ENCODE data around the gene ATXN7L3.
A peak's percentile ranks its signal among the peaks of the same experiment; 100 is the strongest.

The ATXN7L3 gene

DNA sequence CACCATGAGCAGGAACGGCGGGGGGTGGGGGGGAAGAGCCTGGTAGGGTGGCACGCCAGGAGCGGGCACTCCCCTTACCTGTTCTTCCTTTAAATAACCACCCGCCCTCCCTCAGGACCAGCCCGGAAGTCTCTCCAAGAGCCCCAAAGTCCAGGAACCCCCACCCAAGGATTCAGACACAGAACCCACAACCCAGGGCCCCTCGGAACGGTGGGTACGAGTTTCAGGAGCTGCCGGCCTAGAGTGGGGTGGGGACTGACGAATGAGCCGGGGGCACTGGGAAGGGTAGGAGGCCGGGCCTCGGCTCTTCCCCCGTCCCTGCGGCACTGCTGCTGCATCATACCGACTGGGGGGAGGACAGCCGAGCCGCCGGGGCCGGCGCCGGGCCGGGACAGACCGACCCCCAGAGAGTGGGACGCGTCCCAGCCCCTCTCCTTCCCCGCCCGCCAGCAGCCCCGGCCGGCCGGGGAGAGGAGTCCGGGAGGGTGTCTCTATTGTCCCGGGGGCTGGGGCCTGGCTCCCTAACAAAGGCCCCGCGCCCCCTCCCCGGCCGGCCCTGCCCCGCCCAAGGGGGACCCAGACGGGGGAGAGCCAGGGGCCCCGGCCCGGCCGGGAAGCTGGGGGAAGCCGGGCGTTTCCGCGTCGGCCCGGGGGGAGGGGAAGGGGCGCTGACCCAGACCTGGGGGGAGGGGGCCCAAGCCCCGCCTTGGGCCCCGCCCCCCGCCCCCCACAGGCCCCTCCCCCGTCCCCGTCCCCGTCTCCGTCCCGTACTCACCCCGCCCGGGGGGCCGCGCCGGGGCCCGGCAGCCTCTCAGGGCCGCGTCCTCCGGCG, 747 bp downstream of the ATXN7L3 start:
- DNase-seq: peak; percentile 64

DNA sequence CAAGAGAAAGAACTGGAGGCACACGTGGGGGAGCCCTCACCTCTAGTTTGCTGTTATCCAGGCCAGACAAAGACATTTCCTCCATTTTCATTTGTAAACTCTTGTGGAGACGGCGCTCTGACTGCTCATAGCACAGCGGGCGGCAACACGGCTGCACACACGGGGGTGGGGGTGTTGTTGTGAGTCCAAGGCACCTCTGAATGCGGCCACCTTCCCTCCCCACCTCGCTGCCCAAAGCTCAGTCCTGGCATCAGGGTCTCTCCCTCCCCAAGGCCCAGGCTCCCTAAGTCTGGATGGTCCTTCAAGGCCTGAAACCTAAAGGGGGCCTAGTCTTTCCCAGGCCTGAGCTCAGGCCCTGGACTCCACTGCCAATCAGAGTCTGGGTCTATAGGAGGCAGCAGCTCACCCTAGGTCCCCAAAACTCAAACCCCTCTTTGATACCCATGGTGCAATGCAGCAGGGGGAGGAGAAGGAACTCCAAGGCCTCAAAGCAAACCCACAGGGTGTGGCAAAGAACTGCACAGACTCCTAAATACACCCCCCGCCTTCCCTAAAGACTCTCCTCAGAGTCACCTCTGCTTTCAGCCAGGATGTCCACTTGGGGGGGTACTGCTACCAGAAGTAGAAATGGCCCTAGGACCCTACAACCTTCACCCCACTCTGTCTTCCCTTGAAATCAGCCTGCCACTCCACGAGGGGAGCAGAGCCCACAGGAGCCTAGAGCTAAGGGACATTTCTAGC, 1.5 kb downstream of the ATXN7L3 start:
- DNase-seq: peak; percentile 63

DNA sequence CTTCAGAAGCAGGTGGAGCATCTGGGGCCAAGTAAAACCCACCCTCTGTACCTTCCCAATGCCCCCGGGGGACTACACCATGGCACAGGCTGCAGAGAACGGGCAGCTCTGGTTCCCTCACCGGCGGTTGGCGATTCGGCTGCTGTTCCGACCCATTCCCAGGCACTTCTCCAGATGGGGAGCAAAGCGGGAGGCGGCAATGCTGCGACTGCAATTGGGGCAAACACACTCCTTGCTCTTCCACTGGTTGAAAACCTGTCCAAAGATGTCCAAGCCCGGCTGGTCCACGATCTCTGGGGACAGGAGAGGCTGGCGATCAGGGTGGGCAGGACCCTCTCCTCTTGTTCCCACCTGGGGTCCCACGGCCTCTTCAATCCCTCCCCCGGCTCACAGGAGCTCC, 2.6 kb downstream of the ATXN7L3 start:
- no peak for DNase-seq

- DNase-seq: no peak
Observed at GRCh38 chr17:44193326-44194084, 6.2 kb downstream of the ATXN7L3 start.

DNA sequence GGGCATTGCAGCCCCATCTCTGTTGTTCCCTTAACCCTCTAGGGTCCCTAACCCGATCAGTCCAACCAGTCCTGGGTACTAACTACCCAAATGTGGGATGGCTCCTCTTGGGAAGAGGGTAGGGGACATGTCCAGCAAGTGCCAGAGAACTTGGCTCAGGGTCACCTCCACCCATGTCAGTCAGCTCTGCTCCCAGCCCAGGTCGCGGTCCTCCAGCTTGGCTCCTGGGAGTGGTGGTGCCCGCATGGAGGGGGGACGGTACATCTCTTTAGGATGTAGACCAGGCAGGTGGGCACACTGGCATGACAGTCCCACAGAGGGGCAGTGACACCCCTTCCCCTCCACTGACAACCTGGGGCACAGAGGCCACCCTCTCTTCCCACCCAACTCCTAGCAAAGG, 6.9 kb downstream of the ATXN7L3 start:
- DNase-seq: no peak

GRCh38 chr17:44191941-44192496, 7.7 kb downstream of the ATXN7L3 start:
- DNase-seq: no peak

DNA sequence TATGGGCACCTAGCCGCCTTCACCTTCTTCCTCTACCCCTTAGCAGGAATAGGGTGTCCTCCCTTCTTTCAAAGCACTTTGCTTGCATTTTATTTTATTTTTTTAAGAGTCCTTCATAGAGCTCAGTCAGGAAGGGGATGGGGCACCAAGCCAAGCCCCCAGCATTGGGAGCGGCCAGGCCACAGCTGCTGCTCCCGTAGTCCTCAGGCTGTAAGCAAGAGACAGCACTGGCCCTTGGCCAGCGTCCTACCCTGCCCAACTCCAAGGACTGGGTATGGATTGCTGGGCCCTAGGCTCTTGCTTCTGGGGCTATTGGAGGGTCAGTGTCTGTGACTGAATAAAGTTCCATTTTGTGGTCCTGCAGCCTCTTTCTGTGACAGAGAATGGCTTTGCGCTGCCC, 8.3 kb downstream of the ATXN7L3 start:
- DNase-seq: no peak

GRCh38 chr17:44190481-44190880, 9.2 kb downstream of the ATXN7L3 start:
- no peak for DNase-seq

- no peak for DNase-seq
Observed at GRCh38 chr17:44188576-44189403, 10.9 kb downstream of the ATXN7L3 start.

GRCh38 chr17:44187131-44187899, 12.4 kb downstream of the ATXN7L3 start:
- no peak for DNase-seq

DNA sequence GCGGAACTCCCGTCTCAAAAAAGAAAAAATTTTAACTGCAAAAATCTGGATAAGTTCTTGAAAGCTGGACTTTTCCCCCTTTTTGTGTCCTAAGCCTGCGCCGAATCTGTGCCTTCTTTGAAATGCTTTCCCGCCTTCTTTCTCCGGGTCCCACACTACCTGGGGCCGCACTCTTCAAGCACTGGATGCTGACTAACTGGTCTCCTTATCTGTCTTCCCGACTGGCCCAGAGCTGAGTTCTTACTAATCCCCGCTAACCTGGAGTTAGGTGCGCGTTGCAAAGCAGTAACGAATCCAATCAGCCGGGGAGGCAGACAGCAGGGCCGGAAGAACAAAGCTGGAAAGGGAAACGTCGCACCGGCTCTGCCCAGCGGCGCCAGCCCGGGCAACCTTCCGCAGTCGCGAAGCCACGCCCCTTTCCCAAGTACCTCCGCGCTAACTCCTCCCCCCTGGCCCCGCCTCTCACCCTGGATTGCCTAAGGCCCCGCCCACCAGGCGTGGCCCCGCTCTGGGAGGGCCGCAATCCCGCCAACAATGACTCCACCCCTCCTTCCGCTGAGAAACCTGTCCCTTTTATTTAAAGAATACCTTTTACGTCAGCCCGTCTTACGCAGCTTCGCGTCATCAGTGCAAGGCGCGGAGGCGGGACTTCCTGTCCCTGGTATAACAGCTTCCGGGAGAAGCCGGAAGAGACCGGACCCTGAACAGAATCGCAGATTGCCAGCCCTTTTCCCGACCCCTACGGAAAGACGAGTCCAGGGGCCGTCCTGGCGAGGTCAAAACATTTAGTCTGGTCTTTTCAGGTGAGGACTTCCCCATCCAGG, 13.2 kb downstream of the ATXN7L3 start, which contains the start of gene TMUB2:
TMUB2 (plus strand) TSS at position 666 of the 824 bp plus-strand sequence. CDS start 737 bp downstream, outside the sequence.
- DNase-seq: peak; percentile 100

DNA sequence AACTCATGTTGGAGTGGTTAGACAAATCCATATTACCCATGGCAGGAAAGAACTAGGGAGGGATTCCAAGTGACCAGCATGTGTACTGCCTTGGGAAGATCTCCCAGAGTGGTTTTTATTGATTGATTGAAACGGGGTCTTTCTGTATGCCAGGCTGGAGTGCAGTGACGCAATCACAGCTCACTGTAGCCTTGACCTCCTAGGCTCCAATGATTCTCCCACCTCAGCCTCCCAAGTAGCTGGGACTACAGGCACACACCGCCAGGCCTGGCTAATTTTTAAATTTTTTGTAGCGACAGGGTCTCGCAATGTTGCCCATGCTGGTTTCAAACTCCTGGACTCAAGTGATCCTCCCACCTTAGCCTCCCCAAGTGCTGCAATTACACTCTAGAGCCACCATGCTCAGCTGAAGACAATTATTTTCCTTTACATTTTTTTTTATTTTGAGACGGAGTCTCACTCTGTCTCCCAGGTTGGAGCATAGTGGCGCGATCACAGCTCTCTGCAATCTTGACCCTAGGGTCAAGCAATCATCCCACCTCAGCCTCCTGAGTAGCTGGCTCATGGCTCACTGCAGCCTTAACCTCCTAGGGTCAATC, 15.4 kb downstream of the ATXN7L3 start:
- DNase-seq: no peak

DNA sequence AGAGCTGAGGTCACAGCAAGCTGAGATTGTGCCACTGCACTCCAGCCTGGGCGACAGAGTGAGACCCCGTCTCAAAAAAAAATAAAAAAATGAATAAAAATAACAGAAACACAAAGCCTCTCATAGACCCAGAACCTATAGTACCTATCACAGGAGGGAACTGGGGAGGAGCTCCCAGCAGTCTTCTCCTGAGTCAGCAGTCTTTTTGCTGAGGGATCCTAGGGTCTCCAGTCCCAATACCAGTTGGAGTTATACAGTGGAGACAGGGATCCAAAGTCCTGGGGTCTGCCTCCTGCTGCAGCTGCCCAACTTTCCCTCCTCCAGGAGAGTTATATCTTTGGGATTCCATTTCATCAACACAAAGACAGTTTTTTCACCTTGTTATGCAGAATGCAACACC, 16.7 kb downstream of the ATXN7L3 start:
- DNase-seq: no peak

- no peak for DNase-seq
Observed at GRCh38 chr17:44178133-44178532, 21.6 kb downstream of the ATXN7L3 start.

GRCh38 chr17:44177640-44178039, 22.0 kb downstream of the ATXN7L3 start:
- DNase-seq: no peak

DNA sequence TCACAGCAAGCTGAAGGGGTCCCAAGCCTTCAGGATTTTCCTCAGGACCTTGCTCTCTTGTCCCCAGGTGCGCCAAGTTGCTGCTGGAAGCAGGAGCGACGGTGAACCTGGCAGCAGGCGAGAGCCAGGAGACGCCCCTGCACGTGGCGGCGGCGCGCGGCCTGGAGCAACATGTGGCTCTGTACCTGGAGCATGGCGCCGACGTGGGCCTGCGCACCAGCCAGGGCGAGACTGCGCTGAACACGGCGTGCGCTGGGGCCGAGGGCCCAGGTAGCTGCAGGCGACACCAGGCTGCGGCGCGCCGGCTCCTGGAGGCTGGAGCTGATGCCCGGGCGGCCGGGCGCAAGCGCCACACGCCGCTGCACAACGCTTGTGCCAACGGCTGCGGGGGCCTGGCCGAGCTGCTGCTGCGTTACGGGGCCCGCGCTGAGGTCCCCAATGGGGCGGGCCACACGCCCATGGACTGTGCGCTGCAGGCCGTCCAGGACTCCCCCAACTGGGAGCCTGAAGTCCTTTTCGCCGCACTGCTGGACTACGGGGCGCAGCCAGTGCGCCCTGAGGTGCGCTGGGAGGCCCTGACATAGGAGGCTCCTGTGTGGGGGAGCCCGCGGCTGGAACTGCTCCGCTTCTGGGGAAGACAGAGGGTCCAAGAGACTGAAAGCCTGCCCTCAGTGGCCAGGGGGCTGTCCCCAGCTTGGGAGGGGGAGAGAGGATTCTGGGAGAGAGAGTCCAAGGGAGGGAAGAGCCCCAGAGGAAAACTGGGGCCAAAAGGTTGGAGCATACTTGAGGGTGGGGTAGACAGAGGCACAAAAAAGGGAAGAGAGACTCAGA, 22.8 kb downstream of the ATXN7L3 start:
- DNase-seq: no peak

GRCh38 chr17:44176257-44176656, 23.4 kb downstream of the ATXN7L3 start:
- no peak for DNase-seq

- no peak for DNase-seq
Observed at GRCh38 chr17:44174427-44174826, 25.3 kb downstream of the ATXN7L3 start.

- no peak for DNase-seq
Observed at GRCh38 chr17:44171931-44172455, 27.7 kb downstream of the ATXN7L3 start.

All from stimulated activated CD8-positive, alpha-beta memory T cell treated with anti-CD3 and anti-CD28 coated beads, Interleukin-4, amount 100 ng/mL, for 48 hours (primary cell).